OCI-M2 (cell line): ENCODE results near the gene GPC1.

Experiments
- DNase-seq: peaks from one replicate; lab custom pipeline; 2025; ENCODE audit not compliant: unreplicated experiment; lab: John Stamatoyannopoulos, UW

The GPC1 gene

GRCh38 chr2:240430595-240430994, 4.9 kb upstream of the GPC1 start:
- no peak for DNase-seq

GRCh38 chr2:240431271-240431660, 4.2 kb upstream of the GPC1 start:
- DNase-seq, result no peak

- DNase-seq, result no peak
These were observed 3.6 kb upstream of the GPC1 start for GRCh38 chr2:240431661-240432424.

- DNase-seq, result no peak
These were observed 3.0 kb upstream of the GPC1 start for GRCh38 chr2:240432430-240432819.

- DNase-seq, result no peak
These were observed 2.4 kb upstream of the GPC1 start for GRCh38 chr2:240432820-240433801.

- no peak for DNase-seq
These were observed 1.3 kb upstream of the GPC1 start for GRCh38 chr2:240433973-240434727.

- no peak for DNase-seq
These were observed 571 bp upstream of the GPC1 start for GRCh38 chr2:240434728-240435456.

- DNase-seq, result no peak
These were observed 652 bp downstream of the GPC1 start for GRCh38 chr2:240435948-240436682.

GRCh38 chr2:240436683-240437550, 1.5 kb downstream of the GPC1 start:
- DNase-seq, result no peak

- DNase-seq, result no peak
These were observed 2.0 kb downstream of the GPC1 start for GRCh38 chr2:240437551-240437860.

- DNase-seq, result no peak
These were observed 2.7 kb downstream of the GPC1 start for GRCh38 chr2:240437861-240438809.

GRCh38 chr2:240438810-240439697, 3.6 kb downstream of the GPC1 start:
- DNase-seq, result no peak

- no peak for DNase-seq
These were observed 4.3 kb downstream of the GPC1 start for GRCh38 chr2:240439698-240440151.

GRCh38 chr2:240440251-240440650, 4.8 kb downstream of the GPC1 start:
- DNase-seq, result no peak

GRCh38 chr2:240440704-240441320, 5.3 kb downstream of the GPC1 start:
- DNase-seq, result no peak

- no peak for DNase-seq
These were observed 6.0 kb downstream of the GPC1 start for GRCh38 chr2:240441326-240441992.
